22Rv1 (cell line): ENCODE measurements around the gene NAA38.

ENCODE experiments used
- CTCF ChIP-seq: fragments of 450-650 bp; IDR thresholded peaks from 2 replicates; pipeline ENCODE4 v1.5.1; 2017; ENCODE audit warnings: mild to moderate bottlenecking
- ZFX ChIP-seq: fragments of 450-650 bp; IDR thresholded peaks from 2 replicates; pipeline ENCODE4 v1.6.1; 2017; ENCODE audit warnings: antibody characterized with exemption, borderline replicate concordance

GRCh38 chr17:7878234-7878633, 20.9 kb upstream of the NAA38 start:
- TF ChIP-seq CTCF (no peak), ZFX (no peak)
